Measurements from ENCODE around the gene CTSD.

Gene CTSD

DNA sequence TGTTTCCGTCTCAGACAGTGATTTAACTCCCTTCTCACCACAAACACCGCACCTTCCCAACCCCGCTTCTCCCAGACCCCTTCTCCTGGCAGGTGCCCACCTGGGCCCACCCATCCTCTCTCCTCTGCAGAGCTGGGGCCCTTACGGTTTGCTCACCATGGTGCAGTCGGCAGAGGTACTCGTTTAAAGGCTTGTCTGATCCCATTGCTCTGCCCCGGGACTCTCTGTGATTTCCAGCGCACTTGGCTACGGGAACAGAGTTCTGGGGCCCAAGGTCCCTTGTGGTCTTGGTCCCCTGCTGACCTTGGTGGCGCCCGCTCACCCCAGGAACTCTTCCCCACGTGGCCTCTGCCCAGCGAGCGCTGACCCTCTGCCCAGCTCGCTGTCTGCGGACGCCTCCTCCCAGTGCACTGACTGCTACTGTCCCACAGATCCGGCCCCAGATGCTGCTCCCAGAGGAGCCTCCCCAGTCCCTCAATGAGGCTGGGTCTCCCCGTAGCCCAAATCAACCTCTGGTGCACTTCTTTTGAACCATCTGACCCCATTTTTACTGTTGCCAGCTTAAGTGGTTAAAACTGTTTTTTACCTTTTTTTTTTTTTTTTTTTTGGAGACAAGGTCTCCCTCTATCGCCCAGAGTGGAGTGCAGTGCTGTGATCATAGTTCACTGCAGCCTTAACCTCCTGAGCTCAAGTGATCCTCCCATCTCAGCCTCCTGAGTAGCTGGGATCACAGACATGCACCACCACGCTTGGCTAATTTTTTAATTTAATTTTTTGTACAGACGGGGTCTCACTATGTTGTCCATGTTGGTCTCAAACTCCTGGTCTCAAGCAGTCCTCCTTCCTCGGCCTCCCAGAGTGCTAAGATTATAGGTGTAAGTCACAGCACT lies 21.3 kb upstream of the CTSD start:
- Histone ChIP-seq H2BK120ac (ENCODE audit: low read depth, low read length) (no peak overlapping the region), H3K4me1 (ENCODE audit: control insufficient read depth, low read depth, low read length) (no peaks in the 10 kb centered on the region), H3K56ac (ENCODE audit: low read length) (no peak overlapping the region), H3K9ac (ENCODE audit: low read length) (no peak overlapping the region), H4K8ac (ENCODE audit: low read depth, low read length) (no peak overlapping the region), H3K79me2 (ENCODE audit: control insufficient read depth, insufficient read depth, low read length) (no peaks in the 10 kb centered on the region), H3K18ac (ENCODE audit: low read length) (no peak overlapping the region), H3K27ac (ENCODE audit: low read depth, low read length) (no peak overlapping the region), H3K23ac (ENCODE audit: low read length) (no peak overlapping the region), H3K36me3 (ENCODE audit: control insufficient read depth, insufficient read depth, low read length) (no peaks in the 10 kb centered on the region), H3K79me1 (ENCODE audit: low read length) (no peaks in the 10 kb centered on the region), H3K4me3 (ENCODE audit: low read length) (no peak overlapping the region), H2BK5ac (ENCODE audit: low read length) (no peak overlapping the region), H3K27me3 (ENCODE audit: insufficient read depth, low read length, poor library complexity) (no peaks in the 10 kb centered on the region), H3K4ac (ENCODE audit: low read depth, low read length) (no peak overlapping the region), H4K5ac (ENCODE audit: low read length) (no peak overlapping the region), H2AK5ac (ENCODE audit: low read length) (no peak overlapping the region), H2BK15ac (replicated peaks; ENCODE audit: low read depth) (no peak overlapping the region), H3K4me2 (ENCODE audit: low read length) (no peak overlapping the region)
- DNase-seq = no peak
- WGBS (ENCODE audit: extremely low coverage, insufficient coverage, low lambda C conversion rate) = no CpG with 5 or more reads among the region's 23 CpGs

DNA sequence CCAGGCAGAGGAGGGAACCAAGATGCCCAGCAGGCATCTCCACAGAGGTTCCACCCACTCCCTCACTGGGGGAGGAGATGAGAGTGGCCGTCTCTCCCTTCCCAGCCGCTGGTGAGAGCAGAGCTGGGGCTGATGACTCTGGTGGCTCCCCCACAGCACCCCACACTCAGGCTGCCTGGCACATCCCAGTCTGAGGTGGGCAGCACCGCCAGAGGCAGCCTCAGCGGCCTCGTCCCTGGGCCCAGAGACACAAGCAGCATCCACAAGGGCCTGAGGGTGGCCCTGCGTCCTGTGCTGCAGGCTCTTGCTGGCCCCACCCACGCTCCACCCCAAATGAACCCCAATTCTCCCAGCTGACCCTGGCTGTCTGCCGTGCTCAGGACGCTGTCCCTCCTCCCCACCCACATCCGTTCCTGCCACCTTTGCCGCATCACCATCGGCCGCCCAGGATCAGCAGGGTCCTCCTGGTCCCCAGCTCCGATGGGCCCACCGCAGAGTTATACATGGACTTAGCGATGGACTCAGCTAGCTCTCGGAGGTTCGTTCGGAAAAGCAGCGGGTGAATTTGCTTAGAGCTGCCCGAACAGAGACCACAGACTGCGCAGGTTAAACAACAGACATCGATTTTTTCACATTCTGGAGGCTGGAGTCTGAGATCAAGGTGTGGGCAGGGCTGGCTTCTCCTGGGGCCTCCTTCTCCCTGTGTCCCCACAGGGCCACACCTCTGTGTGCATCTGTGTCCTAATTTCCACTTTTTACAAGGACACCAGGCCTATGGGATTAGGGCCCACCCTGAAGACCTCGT lies 20.2 kb upstream of the CTSD start:
- Histone ChIP-seq H2AK5ac (ENCODE audit: low read length) (no peak overlapping the region), H3K27ac (ENCODE audit: low read depth, low read length) (no peak overlapping the region), H4K8ac (ENCODE audit: low read depth, low read length) (no peak overlapping the region), H3K79me2 (ENCODE audit: control insufficient read depth, insufficient read depth, low read length) (no peaks in the 10 kb centered on the region), H3K36me3 (ENCODE audit: control insufficient read depth, insufficient read depth, low read length) (no peaks in the 10 kb centered on the region), H3K4ac (ENCODE audit: low read depth, low read length) (no peak overlapping the region), H2BK5ac (ENCODE audit: low read length) (no peak overlapping the region), H4K5ac (ENCODE audit: low read length) (no peak overlapping the region), H3K9ac (ENCODE audit: low read length) (no peak overlapping the region), H3K18ac (ENCODE audit: low read length) (no peak overlapping the region), H3K27me3 (ENCODE audit: insufficient read depth, low read length, poor library complexity) (no peaks in the 10 kb centered on the region), H3K4me2 (ENCODE audit: low read length) (no peak overlapping the region), H2BK120ac (ENCODE audit: low read depth, low read length) (no peak overlapping the region), H3K4me3 (ENCODE audit: low read length) (no peak overlapping the region), H3K79me1 (ENCODE audit: low read length) (no peaks in the 10 kb centered on the region), H3K23ac (ENCODE audit: low read length) (no peak overlapping the region), H2BK15ac (replicated peaks; ENCODE audit: low read depth) (no peak overlapping the region), H3K56ac (ENCODE audit: low read length) (no peak overlapping the region), H3K4me1 (ENCODE audit: control insufficient read depth, low read depth, low read length) (no peaks in the 10 kb centered on the region)
- no peak for DNase-seq
- WGBS (ENCODE audit: extremely low coverage, insufficient coverage, low lambda C conversion rate) = no CpG with 5 or more reads among the region's 24 CpGs

GRCh38 chr11:1782831-1783724 lies 19.4 kb upstream of the CTSD start:
- Histone ChIP-seq H3K4me3 (ENCODE audit: low read length) (no peak overlapping the region), H4K5ac (ENCODE audit: low read length) (no peak overlapping the region), H2BK15ac (replicated peaks; ENCODE audit: low read depth) (no peak overlapping the region), H3K9ac (ENCODE audit: low read length) (no peak overlapping the region), H3K23ac (ENCODE audit: low read length) (no peak overlapping the region), H3K4me2 (ENCODE audit: low read length) (no peak overlapping the region), H3K79me2 (ENCODE audit: control insufficient read depth, insufficient read depth, low read length) (no peaks in the 10 kb centered on the region), H3K4ac (ENCODE audit: low read depth, low read length) (no peak overlapping the region), H3K27me3 (ENCODE audit: insufficient read depth, low read length, poor library complexity) (no peaks in the 10 kb centered on the region), H2BK120ac (ENCODE audit: low read depth, low read length) (no peak overlapping the region), H2BK5ac (ENCODE audit: low read length) (no peak overlapping the region), H3K27ac (ENCODE audit: low read depth, low read length) (no peak overlapping the region), H3K36me3 (ENCODE audit: control insufficient read depth, insufficient read depth, low read length) (no peaks in the 10 kb centered on the region), H3K79me1 (ENCODE audit: low read length) (no peaks in the 10 kb centered on the region), H3K4me1 (ENCODE audit: control insufficient read depth, low read depth, low read length) (no peaks in the 10 kb centered on the region), H3K18ac (ENCODE audit: low read length) (no peak overlapping the region), H2AK5ac (ENCODE audit: low read length) (no peak overlapping the region), H3K56ac (ENCODE audit: low read length) (no peak overlapping the region), H4K8ac (ENCODE audit: low read depth, low read length) (no peak overlapping the region)
- DNase-seq = no peak
- WGBS (ENCODE audit: extremely low coverage, insufficient coverage, low lambda C conversion rate) = no CpG with 5 or more reads among the region's 20 CpGs

- H4K5ac ChIP-seq (ENCODE audit: low read length) = no peak overlapping the region
Observed at GRCh38 chr11:1782031-1782590, 18.4 kb upstream of the CTSD start.

GRCh38 chr11:1781593-1781975 lies 17.9 kb upstream of the CTSD start:
- Histone ChIP-seq H4K8ac (ENCODE audit: low read depth, low read length) (no peak overlapping the region), H3K4me3 (ENCODE audit: low read length) (no peak overlapping the region), H3K27ac (ENCODE audit: low read depth, low read length) (no peak overlapping the region), H2BK5ac (ENCODE audit: low read length) (no peak overlapping the region), H4K5ac (ENCODE audit: low read length) (no peak overlapping the region), H3K36me3 (ENCODE audit: control insufficient read depth, insufficient read depth, low read length) (no peaks in the 10 kb centered on the region), H3K18ac (ENCODE audit: low read length) (no peak overlapping the region), H2AK5ac (ENCODE audit: low read length) (no peak overlapping the region), H3K56ac (ENCODE audit: low read length) (no peak overlapping the region), H3K4me2 (ENCODE audit: low read length) (no peak overlapping the region), H3K4me1 (ENCODE audit: control insufficient read depth, low read depth, low read length) (no peaks in the 10 kb centered on the region), H3K79me2 (ENCODE audit: control insufficient read depth, insufficient read depth, low read length) (no peaks in the 10 kb centered on the region), H3K9ac (ENCODE audit: low read length) (no peak overlapping the region), H2BK120ac (ENCODE audit: low read depth, low read length) (no peak overlapping the region), H3K79me1 (ENCODE audit: low read length) (no peaks in the 10 kb centered on the region), H3K27me3 (ENCODE audit: insufficient read depth, low read length, poor library complexity) (no peaks in the 10 kb centered on the region), H2BK15ac (replicated peaks; ENCODE audit: low read depth) (no peak overlapping the region), H3K23ac (ENCODE audit: low read length) (no peak overlapping the region), H3K4ac (ENCODE audit: low read depth, low read length) (no peak overlapping the region)
- WGBS (ENCODE audit: extremely low coverage, insufficient coverage, low lambda C conversion rate) = no CpG with 5 or more reads among the region's 9 CpGs
- no peak for DNase-seq

More at GRCh38 chr11:1782031-1782590, 18.4 kb upstream of the CTSD start:
- Histone ChIP-seq H4K8ac (ENCODE audit: low read depth, low read length) (no peak overlapping the region), H2AK5ac (ENCODE audit: low read length) (no peak overlapping the region), H2BK120ac (ENCODE audit: low read depth, low read length) (no peak overlapping the region), H3K56ac (ENCODE audit: low read length) (no peak overlapping the region), H3K79me2 (ENCODE audit: control insufficient read depth, insufficient read depth, low read length) (no peaks in the 10 kb centered on the region), H3K4ac (ENCODE audit: low read depth, low read length) (no peak overlapping the region), H3K4me2 (ENCODE audit: low read length) (no peak overlapping the region), H3K79me1 (ENCODE audit: low read length) (no peaks in the 10 kb centered on the region), H3K18ac (ENCODE audit: low read length) (no peak overlapping the region), H3K9ac (ENCODE audit: low read length) (no peak overlapping the region), H2BK5ac (ENCODE audit: low read length) (no peak overlapping the region), H2BK15ac (replicated peaks; ENCODE audit: low read depth) (no peak overlapping the region), H3K27ac (ENCODE audit: low read depth, low read length) (no peak overlapping the region), H3K27me3 (ENCODE audit: insufficient read depth, low read length, poor library complexity) (no peaks in the 10 kb centered on the region), H3K36me3 (ENCODE audit: control insufficient read depth, insufficient read depth, low read length) (no peaks in the 10 kb centered on the region), H3K4me1 (ENCODE audit: control insufficient read depth, low read depth, low read length) (no peaks in the 10 kb centered on the region), H3K4me3 (ENCODE audit: low read length) (no peak overlapping the region), H3K23ac (ENCODE audit: low read length) (no peak overlapping the region)
- no CpG with 5 or more reads among the region's 13 CpGs for WGBS (ENCODE audit: extremely low coverage, insufficient coverage, low lambda C conversion rate)
- DNase-seq = no peak

Measured in mesendoderm (in vitro differentiated cells).